Measurements from ENCODE around the gene UFC1.
A peak's percentile ranks its signal among the peaks of the same experiment; 100 is the strongest.

The UFC1 gene

GRCh38 chr1:161133220-161133740, 20.5 kb upstream of the UFC1 start:
- no peak for DNase-seq (ENCODE audit: low read depth)

GRCh38 chr1:161137881-161138280, 15.9 kb upstream of the UFC1 start:
- no peak for DNase-seq (ENCODE audit: low read depth)

- no peak for DNase-seq (ENCODE audit: low read depth)
Observed at GRCh38 chr1:161138431-161138830, 15.3 kb upstream of the UFC1 start.

- DNase-seq (ENCODE audit: low read depth): no peak
Observed at GRCh38 chr1:161139766-161140165, 14.0 kb upstream of the UFC1 start.

GRCh38 chr1:161140755-161141400, 12.9 kb upstream of the UFC1 start:
- DNase-seq (ENCODE audit: low read depth): no peak

- DNase-seq (ENCODE audit: low read depth): no peak
Observed at GRCh38 chr1:161145832-161146231, 7.9 kb upstream of the UFC1 start.

- DNase-seq (ENCODE audit: low read depth): no peak
Observed at GRCh38 chr1:161153176-161153575, 602 bp upstream of the UFC1 start.

- no peak for DNase-seq (ENCODE audit: low read depth)
Observed at GRCh38 chr1:161157867-161158266, 4.1 kb downstream of the UFC1 start.

GRCh38 chr1:161158316-161159010, 4.7 kb downstream of the UFC1 start:
- DNase-seq (ENCODE audit: low read depth): no peak

- peak; percentile 66 for DNase-seq (ENCODE audit: low read depth)
Observed at GRCh38 chr1:161159087-161159912, 5.5 kb downstream of the UFC1 start, which contains the start of gene USP21. USP21 (plus strand) TSS chr1:161159500; CDS start chr1:161160641, 1,141 bp downstream.

- DNase-seq (ENCODE audit: low read depth): no peak
Observed at GRCh38 chr1:161159913-161160243, 6.1 kb downstream of the UFC1 start.

- no peak for DNase-seq (ENCODE audit: low read depth)
Observed at GRCh38 chr1:161160671-161161145, 6.9 kb downstream of the UFC1 start.

GRCh38 chr1:161161652-161162051, 7.9 kb downstream of the UFC1 start:
- no peak for DNase-seq (ENCODE audit: low read depth)

GRCh38 chr1:161162052-161162451, 8.3 kb downstream of the UFC1 start:
- no peak for DNase-seq (ENCODE audit: low read depth)

GRCh38 chr1:161162806-161163205, 9.0 kb downstream of the UFC1 start:
- DNase-seq (ENCODE audit: low read depth): no peak

GRCh38 chr1:161163793-161164192, 10.0 kb downstream of the UFC1 start:
- no peak for DNase-seq (ENCODE audit: low read depth)

GRCh38 chr1:161164901-161165610, 11.3 kb downstream of the UFC1 start:
- DNase-seq (ENCODE audit: low read depth): no peak

- peak; percentile 90 for DNase-seq (ENCODE audit: low read depth)
Observed at GRCh38 chr1:161165742-161166668, 12.2 kb downstream of the UFC1 start, which contains the start of gene PPOX. PPOX (plus strand) TSS chr1:161166426; CDS start chr1:161166848, 422 bp downstream.

GRCh38 chr1:161166669-161167548, 13.1 kb downstream of the UFC1 start:
- no peak for DNase-seq (ENCODE audit: low read depth)

- DNase-seq (ENCODE audit: low read depth): no peak
Observed at GRCh38 chr1:161168906-161169305, 15.1 kb downstream of the UFC1 start.
